ENCODE results near the gene AMELX. TPM values are rescaled to one million over a fixed set of nuclear protein-coding genes. Genes with fewer than 3 reads are reported as not detected.

Gene AMELX
- polyA plus RNA-seq, 1 donor (not counting 4 experiments of a cell fraction or from before 2014, with no cell fraction given) = not detected

DNA sequence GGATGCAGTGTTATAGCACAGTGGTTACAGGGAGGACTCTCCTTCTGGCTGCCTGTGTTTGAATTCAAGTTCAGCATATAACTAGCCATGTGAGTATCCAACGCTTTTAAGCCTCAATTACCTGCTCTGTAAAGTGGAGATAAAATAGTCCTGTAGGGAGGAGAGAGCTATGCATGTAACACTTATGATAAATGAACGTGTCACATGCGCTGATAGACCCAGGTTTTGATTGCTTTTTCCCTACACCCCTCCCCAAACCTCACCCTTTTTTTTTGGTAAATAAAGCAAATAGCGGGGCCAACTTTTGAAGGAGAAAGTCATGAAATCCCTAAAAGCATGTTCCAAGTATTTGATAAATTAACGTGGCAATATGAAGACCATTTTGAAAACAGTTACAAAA, 20.4 kb upstream of the AMELX start:
- no peaks in the 10 kb centered on the region for H3K9me1 ChIP-seq (ENCODE audit: control insufficient read depth, extremely low read depth, insufficient read depth, low read length)
- H3K4me3 ChIP-seq (ENCODE audit: control insufficient read depth in 2 of 3, extremely low read depth in 1 of 3, insufficient read depth in 2 of 3, low read depth in 1 of 3, low read length in 3 of 3) = no peak overlapping the region
- H2AFZ ChIP-seq (ENCODE audit: control insufficient read depth, low read length) = no peak overlapping the region
- no peaks in the 10 kb centered on the region for H3K79me2 ChIP-seq (ENCODE audit: control insufficient read depth, insufficient read depth, low read length)
- TF ChIP-seq EZH2 (IDR thresholded peaks at IDR 0.05; ENCODE audit: low read length) = no peak
- TF ChIP-seq, protein P1, sequence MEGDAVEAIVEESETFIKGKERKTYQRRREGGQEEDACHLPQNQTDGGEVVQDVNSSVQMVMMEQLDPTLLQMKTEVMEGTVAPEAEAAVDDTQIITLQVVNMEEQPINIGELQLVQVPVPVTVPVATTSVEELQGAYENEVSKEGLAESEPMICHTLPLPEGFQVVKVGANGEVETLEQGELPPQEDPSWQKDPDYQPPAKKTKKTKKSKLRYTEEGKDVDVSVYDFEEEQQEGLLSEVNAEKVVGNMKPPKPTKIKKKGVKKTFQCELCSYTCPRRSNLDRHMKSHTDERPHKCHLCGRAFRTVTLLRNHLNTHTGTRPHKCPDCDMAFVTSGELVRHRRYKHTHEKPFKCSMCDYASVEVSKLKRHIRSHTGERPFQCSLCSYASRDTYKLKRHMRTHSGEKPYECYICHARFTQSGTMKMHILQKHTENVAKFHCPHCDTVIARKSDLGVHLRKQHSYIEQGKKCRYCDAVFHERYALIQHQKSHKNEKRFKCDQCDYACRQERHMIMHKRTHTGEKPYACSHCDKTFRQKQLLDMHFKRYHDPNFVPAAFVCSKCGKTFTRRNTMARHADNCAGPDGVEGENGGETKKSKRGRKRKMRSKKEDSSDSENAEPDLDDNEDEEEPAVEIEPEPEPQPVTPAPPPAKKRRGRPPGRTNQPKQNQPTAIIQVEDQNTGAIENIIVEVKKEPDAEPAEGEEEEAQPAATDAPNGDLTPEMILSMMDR (optimal IDR thresholded peaks at IDR 0.05 in 1 of 3, IDR thresholded peaks at IDR 0.05 in 1 of 3, conservative IDR thresholded peaks at IDR 0.05 in 1 of 3; ENCODE audit: extremely low read depth in 1 of 3, insufficient read depth in 2 of 3, low read length in 3 of 3) = no peak
- H3K27ac ChIP-seq (ENCODE audit: control insufficient read depth, insufficient read depth, low read length) = no peak overlapping the region
- dilution Hi-C loops (cut with MboI; ENCODE audit: extremely low pct_ligation_motif_present, low sequenced_read_pairs) = no loop called here
- no peaks in the 10 kb centered on the region for H4K20me1 ChIP-seq (ENCODE audit: control insufficient read depth, extremely low read depth, insufficient read depth, low read length)
- FAIRE-seq (no peak), DNase-seq (ENCODE audit: low read depth, low spot score) (no peak)
- H3K36me3 ChIP-seq (ENCODE audit: control insufficient read depth in 2 of 2, extremely low read depth in 1 of 2, insufficient read depth in 2 of 2, low read length in 2 of 2) = no peaks in the 10 kb centered on the region
- peaks cover 3% of the 10 kb centered on the region for H3K27me3 ChIP-seq (ENCODE audit: control insufficient read depth, extremely low read depth, insufficient read depth, low read length)
- no peak overlapping the region for H3K9ac ChIP-seq (ENCODE audit: control insufficient read depth, extremely low read depth, insufficient read depth, low read length)
- no peak overlapping the region for H3K4me2 ChIP-seq (ENCODE audit: control insufficient read depth, extremely low read depth, insufficient read depth, low read depth, low read length)
- no peaks in the 10 kb centered on the region for H3K9me3 ChIP-seq (ENCODE audit: control insufficient read depth, low read depth, low read length)
- H3K4me1 ChIP-seq (ENCODE audit: control insufficient read depth, extremely low read depth, insufficient read depth, low read length) = no peaks in the 10 kb centered on the region

DNA sequence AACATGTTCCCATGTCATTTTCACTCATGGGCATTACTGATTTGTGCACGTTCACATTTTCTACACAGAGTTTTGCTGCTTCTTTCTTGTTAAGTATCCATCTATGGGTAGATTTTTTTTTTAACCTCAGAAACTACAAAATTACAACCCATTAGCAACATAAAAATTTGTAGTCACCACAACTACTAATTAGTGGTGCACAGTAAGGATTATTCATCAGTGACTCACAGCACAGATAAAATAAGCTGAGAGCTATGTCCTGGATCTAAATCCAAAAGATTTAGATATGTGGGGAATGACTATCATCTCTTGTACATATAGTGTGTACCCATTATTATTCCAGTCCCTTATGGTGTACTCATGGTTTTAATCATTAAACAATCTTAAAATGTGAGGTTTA, 19.7 kb upstream of the AMELX start:
- FAIRE-seq (no peak), DNase-seq (ENCODE audit: low read depth, low spot score) (no peak)
- H3K4me1 ChIP-seq (ENCODE audit: control insufficient read depth, extremely low read depth, insufficient read depth, low read length) = no peaks in the 10 kb centered on the region
- H4K20me1 ChIP-seq (ENCODE audit: control insufficient read depth, extremely low read depth, insufficient read depth, low read length) = no peaks in the 10 kb centered on the region
- no peak overlapping the region for H3K27ac ChIP-seq (ENCODE audit: control insufficient read depth, insufficient read depth, low read length)
- no peaks in the 10 kb centered on the region for H3K36me3 ChIP-seq (ENCODE audit: control insufficient read depth in 2 of 2, extremely low read depth in 1 of 2, insufficient read depth in 2 of 2, low read length in 2 of 2)
- dilution Hi-C loops (cut with MboI; ENCODE audit: extremely low pct_ligation_motif_present, low sequenced_read_pairs) = no loop called here
- no peak overlapping the region for H2AFZ ChIP-seq (ENCODE audit: control insufficient read depth, low read length)
- TF ChIP-seq, protein P1 (optimal IDR thresholded peaks at IDR 0.05 in 1 of 3, IDR thresholded peaks at IDR 0.05 in 1 of 3, conservative IDR thresholded peaks at IDR 0.05 in 1 of 3; ENCODE audit: extremely low read depth in 1 of 3, insufficient read depth in 2 of 3, low read length in 3 of 3) = no peak
- TF ChIP-seq EZH2 (IDR thresholded peaks at IDR 0.05; ENCODE audit: low read length) = no peak
- H3K4me3 ChIP-seq (ENCODE audit: control insufficient read depth in 2 of 3, extremely low read depth in 1 of 3, insufficient read depth in 2 of 3, low read depth in 1 of 3, low read length in 3 of 3) = no peak overlapping the region
- H3K9me1 ChIP-seq (ENCODE audit: control insufficient read depth, extremely low read depth, insufficient read depth, low read length) = no peaks in the 10 kb centered on the region
- peaks cover 3% of the 10 kb centered on the region for H3K27me3 ChIP-seq (ENCODE audit: control insufficient read depth, extremely low read depth, insufficient read depth, low read length)
- H3K79me2 ChIP-seq (ENCODE audit: control insufficient read depth, insufficient read depth, low read length) = no peaks in the 10 kb centered on the region
- H3K4me2 ChIP-seq (ENCODE audit: control insufficient read depth, extremely low read depth, insufficient read depth, low read depth, low read length) = no peak overlapping the region
- no peaks in the 10 kb centered on the region for H3K9me3 ChIP-seq (ENCODE audit: control insufficient read depth, low read depth, low read length)
- H3K9ac ChIP-seq (ENCODE audit: control insufficient read depth, extremely low read depth, insufficient read depth, low read length) = no peak overlapping the region
